HG02943 (cell line): ENCODE measurements around the gene TNNT1.

Experiments
- ATAC-seq: cut with Tn5 transposase; IDR thresholded peaks from one replicate; pipeline ENCODE4 v1.9.1; 2021; ENCODE audit warnings: mild to moderate bottlenecking, low read depth, moderate library complexity; ENCODE audit not compliant: unreplicated experiment

The TNNT1 gene

DNA sequence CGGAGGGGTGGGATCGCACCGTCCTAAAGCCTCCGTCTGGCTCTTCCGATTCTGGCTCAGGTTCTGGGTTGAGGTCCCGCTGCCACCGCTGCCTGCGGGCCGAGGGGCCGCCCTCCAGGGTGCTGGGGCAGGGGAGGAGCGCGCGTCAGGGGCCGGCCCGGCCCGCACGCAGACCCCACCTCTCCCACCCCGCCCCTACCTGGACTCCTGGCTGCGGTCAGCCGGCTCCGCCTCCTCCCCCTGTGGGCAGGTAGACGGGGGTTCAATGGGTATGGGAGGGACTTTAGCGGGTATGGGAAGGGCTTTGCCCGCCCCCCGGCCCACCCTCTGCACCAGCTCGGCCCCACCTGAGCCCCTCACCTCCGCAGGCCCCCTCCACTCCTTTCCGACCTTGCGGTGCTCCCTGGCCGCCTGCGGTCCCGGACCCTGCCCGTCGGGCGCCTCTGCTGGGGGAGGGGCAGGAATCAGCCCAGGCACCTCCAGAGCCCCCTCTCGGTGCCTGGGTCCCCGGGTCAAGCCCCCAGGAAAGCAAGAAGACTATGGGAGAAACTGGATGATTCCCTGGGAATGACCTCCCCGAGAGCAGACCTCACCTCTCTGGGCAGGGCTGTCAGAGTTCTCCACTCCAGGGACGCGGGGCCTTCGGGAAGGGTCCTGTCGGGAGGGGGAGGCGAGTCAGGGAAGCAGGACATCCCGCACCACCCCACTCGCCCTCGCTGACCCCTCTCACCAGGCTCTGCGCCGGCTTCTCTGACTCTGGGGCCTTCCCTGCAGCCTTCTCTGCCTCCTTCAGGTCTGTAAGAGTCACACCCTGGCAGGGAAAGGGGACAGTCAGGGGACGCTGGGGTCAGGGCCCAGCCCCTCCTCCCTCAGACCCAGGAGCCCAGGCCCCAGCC lies 56.3 kb downstream of the TNNT1 start:
- ATAC-seq: no peak

GRCh38 chr19:55091955-55092354 lies 57.1 kb downstream of the TNNT1 start:
- ATAC-seq: no peak

GRCh38 chr19:55091126-55091910 lies 57.7 kb downstream of the TNNT1 start:
- ATAC-seq: no peak

DNA sequence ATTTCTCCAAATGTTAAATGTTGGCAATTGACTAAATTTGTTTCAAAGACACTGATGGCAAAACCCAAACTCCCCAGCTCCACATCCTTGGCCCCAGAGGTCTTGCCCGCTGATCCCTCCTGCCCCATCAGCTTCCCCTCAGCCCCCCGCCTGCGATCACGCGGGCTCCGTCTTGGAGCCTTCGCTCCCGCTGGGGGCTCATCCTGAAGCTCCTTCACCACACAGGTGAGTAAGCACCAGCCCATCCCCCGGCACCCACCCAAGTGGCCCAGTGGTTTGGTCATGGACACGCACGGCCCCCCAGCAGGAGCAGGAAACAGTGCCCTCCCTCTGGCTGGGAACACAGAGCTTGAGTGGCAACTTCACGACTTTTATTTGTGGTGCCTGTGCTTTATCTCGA lies 58.4 kb downstream of the TNNT1 start:
- no peak for ATAC-seq

DNA sequence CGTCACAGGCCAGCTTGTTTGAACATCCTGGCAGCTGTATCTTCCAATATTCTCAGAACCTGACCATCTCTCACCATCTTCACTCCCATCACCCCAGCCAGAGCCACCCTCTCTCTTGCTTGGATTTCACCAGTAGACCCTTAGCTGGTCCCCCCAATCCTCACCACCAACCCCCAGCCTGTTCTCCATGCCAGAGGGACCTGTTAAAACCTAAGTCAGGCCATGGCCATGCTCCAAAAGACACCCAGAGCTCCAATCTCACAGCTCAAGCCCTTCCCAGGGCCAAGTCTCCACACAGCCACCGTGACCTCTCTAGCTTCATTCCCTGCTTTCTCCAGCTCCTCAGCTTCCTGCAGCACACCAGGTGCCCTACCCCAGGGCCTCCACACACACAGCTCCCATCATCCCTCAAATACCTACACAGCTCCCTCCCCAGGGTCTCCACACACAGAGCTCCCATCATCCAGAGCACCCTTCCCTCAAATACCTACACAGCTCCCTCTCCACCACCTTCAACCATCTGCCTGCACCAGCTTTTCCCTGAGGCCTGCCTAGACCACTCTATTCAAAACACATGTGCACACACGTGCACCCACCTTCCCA lies 59.6 kb downstream of the TNNT1 start:
- ATAC-seq: no peak

DNA sequence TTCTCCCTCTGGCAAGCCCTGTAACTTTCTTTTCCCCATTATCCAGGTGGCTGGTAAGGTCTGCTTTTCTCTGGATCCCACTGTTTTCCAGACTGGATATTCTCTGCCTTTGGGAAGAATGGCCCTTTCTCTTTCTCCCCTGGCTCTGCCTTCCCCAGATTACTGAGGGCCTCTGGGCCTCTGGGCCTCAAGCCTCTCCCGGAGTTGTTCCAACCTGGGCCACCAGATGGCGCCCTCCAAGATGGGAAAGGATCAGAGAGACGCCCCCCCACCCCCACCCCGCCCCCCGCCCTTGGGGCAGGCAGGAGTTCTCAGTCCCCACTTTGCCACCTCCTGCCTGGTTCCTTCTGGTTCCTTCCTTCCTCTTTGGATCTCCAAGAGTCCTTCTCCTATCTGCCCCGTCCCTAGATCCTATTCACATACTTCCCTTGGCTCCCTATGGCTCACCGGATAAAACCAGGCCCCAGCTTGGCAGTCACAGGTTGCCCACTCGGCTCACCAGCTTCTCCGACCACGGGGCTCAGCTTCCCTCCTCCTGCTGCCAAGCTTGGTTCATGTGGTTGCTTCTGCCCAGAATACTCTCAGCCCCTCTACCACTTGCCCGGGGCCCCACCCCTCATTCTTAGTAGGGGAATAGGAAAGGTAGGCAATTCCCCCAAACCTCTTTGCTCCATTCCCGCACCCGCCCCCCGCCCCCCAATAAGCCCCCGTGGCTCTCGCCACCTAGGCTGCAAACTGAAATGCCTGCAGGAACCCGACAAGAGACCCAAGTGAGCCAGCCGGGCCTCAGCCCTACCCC lies 60.3 kb downstream of the TNNT1 start:
- no peak for ATAC-seq

DNA sequence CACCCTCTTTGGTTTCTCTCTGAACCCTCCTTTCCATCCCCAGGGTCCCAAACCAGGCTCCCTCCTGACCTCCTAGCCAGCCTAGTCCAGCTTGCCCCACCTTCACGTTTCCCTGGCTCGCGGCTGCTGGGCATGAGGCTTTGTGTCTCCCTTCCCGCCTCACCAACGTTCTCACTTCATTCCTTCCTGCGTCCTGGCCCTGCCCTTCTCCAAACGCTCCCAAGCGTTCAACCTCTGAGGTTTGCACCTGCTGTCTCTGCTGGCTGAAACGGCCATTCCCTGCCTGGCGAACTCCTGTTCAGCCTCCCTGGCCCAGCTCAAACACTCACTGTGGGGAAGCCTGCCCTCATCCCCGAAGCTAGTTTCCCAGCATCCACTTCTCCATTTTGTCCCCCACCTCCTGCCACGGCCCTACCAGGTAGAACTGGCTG lies 61.0 kb downstream of the TNNT1 start:
- ATAC-seq: no peak

DNA sequence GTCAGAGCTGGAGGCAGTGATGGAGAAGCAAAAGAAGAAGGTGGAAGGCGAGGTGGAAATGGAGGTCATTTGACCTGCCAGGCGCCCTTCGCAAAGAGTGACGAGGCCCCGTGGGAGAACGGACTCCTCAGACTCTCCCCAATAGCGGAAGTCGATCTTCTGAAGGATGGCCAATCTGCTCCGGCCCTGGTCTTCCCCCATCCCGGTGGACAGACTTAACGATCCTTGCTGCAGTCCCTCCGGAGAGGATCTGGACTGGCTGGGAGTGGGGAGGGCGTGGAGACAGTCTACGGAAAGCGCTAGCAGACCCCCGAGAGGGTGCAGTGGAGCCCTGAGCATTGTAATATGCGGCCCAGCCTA lies 61.5 kb downstream of the TNNT1 start:
- no peak for ATAC-seq

DNA sequence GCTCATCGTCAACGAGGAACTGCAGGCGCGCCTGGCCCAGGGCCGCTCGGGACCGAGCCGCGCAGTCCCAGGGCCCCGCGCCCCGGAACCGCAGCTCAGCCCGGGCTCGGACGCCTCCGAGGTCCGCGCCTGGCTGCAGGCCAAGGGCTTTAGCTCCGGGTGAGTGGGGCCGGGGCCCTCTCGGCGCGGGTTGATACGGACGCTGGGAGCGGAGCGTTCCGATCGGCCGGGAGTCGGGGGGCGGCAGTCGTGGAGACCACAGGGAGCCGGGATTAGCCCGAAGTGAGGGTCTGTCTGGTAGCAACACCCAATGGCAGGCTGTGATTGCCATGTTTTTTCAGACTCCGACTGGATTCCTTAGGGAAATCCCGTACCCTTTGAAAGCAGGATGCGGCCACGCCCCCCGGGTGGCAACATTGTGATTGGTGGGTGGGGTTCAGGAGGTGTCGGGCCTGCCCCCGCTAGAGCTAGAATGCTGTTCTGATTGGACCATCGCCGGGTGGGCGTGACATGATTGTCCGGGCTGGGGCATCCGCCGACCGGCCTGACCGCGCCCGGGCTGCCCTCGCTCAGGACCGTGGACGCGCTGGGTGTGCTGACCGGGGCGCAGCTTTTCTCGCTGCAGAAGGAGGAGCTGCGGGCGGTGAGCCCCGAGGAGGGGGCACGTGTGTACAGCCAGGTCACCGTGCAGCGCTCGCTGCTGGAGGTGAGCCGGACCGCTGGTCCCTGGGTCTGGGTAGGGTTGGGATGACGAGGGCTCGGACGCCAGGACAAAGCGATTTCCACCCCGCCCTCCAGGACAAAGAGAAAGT lies 62.1 kb downstream of the TNNT1 start:
- ATAC-seq: no peak

DNA sequence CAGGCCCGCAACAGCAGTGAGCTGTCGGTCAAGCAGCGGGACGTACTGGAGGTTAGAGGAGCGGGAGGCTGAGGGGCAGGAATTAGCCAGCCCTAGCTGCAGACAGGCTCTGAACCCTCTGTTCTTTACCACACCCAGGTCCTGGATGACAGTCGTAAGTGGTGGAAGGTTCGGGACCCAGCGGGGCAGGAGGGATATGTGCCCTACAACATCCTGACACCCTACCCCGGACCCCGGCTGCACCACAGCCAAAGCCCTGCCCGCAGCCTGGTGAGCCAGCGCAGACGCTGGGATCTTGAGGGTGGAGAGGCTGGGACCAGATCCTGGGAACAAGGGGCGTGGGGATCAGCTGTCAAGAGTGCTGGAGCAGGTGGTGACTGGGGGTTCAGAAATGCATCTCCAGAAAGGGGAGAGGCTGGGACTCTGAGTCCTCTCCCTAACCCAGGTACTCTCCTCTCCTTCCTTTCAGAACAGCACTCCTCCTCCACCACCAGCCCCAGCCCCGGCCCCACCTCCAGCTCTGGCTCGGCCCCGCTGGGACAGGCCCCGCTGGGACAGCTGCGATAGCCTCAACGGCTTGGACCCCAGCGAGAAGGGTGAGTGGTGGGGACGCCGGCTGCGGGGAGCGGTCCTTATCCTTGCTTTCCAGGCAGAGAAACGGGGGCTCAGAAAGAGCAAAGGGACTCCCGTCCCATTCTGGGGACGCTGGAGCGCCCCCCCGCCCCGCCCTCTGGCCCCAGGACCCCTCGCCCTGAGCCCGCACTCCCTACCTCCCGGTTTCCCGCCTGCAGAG lies 62.9 kb downstream of the TNNT1 start:
- ATAC-seq: no peak

DNA sequence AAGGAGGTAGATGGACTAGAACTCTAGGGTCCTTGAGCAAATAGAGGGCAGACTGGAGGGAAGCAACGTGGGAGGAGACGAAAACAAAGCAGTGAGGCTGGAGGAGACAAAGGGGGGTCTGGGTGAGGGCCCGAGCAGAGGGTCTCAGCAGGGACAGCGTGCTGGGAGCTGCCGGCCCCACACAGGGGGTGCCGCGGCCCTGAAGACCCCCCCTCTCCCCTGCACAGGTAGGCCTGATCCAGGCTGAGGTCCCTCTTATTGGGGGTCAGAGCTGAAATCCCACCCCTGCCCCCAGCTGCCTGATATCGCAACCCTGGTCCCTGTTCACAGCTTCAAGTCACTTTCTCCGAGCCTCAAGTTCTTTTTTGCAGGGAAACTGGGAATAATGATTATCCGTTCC lies 64.6 kb downstream of the TNNT1 start:
- ATAC-seq: no peak

DNA sequence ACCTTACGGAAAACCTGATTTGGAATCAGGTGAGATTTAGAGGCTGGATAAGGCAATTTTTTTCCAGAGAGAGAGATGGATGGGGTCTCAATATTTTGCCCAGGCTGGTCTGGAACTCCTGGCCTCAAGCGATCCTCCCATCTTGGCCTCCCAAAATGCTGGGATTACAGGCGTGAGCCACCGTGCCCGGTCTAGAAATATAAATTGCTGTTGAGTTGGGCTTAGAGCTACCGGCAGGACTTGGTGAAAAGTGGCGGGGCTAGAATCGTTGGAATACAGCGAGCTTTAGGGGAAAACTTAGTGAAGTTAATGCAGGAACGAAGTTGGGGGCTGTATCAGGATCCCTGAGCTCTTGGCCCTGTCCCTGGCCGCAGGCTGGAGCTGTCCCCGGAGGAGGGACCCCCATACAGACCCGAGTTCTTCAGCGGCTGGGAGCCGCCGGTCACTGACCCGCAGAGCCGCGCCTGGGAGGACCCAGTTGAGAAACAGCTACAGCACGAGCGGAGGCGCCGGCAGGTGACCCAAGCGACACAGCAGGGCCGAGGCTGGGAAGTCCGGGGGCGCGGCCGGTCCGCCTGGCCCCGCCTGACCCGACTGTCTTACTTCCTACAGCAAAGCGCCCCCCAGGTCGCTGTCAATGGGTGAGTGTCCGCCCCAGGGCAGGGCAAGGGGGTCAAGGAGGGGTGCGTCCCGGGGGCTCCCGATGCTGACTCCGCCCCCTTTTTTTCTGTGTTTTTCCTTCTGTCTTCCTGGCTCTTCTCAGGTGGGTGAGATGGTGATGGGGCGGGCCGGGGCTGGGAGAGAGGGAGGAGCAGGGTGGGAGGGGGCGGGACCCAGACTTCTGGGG lies 65.8 kb downstream of the TNNT1 start:
- no peak for ATAC-seq
